Adipocyte (in vitro differentiated cells): ENCODE data around the gene TAX1BP1.

ENCODE experiments used
- DNase-seq: peaks from one replicate; pipeline ENCODE4 v3.0.0-alpha.2; 2015; ENCODE audit warnings: low read depth
- H3K27me3 ChIP-seq: replicated peaks from 2 replicates; pipeline ENCODE4 v1.7.0; 2013; ENCODE audit warnings: mild to moderate bottlenecking, low read length, moderate library complexity; ENCODE audit not compliant: control insufficient read depth, insufficient read depth
- H3K36me3 ChIP-seq: 2 replicates; pipeline ENCODE4 v1.7.0; 2013; ENCODE audit warnings: low read length, mild to moderate bottlenecking, moderate library complexity; ENCODE audit not compliant: control insufficient read depth, insufficient read depth, severe bottlenecking
- H3K4me1 ChIP-seq: 2 replicates; pipeline ENCODE4 v1.7.0; 2013; ENCODE audit warnings: mild to moderate bottlenecking, low read length, moderate library complexity; ENCODE audit not compliant: control insufficient read depth, insufficient read depth
- H3K4me3 ChIP-seq: 2 replicates; pipeline ENCODE4 v1.7.0; 2013; ENCODE audit warnings: mild to moderate bottlenecking, low read length, moderate library complexity
- H3K9ac ChIP-seq: 2 replicates; pipeline ENCODE4 v1.7.0; 2013; ENCODE audit warnings: mild to moderate bottlenecking, low read length, moderate library complexity
- H3K9me3 ChIP-seq: 2 replicates; pipeline ENCODE4 v1.7.0; 2013; ENCODE audit warnings: mild to moderate bottlenecking, low read length, moderate library complexity; ENCODE audit not compliant: control insufficient read depth

TAX1BP1 gene

DNA sequence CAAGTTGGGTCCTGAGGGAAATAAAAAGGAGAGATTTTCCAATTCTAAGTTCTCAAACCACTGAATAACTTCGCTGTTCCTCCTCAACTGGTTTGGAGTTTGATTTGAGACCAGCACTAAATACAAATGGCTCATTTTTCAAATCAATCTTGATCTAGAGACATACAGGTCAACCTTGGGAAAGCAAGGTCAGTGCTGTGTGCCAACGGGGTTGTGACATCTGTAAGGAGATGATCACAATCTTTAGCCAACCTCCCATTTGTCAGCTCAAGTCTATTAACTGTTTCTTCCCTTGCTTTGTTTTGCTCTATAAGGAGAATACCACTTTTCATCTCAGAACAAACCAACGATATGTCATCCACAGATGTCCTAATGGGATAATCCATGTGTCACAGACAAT, 131.1 kb downstream of the TAX1BP1 start:
- Histone ChIP-seq H3K9ac (no peak overlapping the region), H3K36me3 (no peaks in the 10 kb centered on the region), H3K27me3 (no peaks in the 10 kb centered on the region), H3K9me3 (peaks cover 6% of the 10 kb centered on the region), H3K4me1 (peaks cover 27% of the 10 kb centered on the region), H3K4me3 (no peak overlapping the region)
- no peak for DNase-seq

- Histone ChIP-seq H3K4me3 (no peak overlapping the region), H3K36me3 (no peaks in the 10 kb centered on the region)
These were observed 131.9 kb downstream of the TAX1BP1 start for GRCh38 chr7:27871866-27872265.

GRCh38 chr7:27872356-27873275, 132.7 kb downstream of the TAX1BP1 start:
- peaks cover 6% of the 10 kb centered on the region for H3K9me3 ChIP-seq
- H3K4me3 ChIP-seq: no peak overlapping the region
- H3K27me3 ChIP-seq: no peaks in the 10 kb centered on the region
- peaks cover 27% of the 10 kb centered on the region for H3K4me1 ChIP-seq
- DNase-seq: peak; percentile 16
- H3K36me3 ChIP-seq: no peaks in the 10 kb centered on the region
- no peak overlapping the region for H3K9ac ChIP-seq

More at GRCh38 chr7:27871866-27872265, 131.9 kb downstream of the TAX1BP1 start:
- Histone ChIP-seq H3K27me3 (no peaks in the 10 kb centered on the region), H3K4me1 (peaks cover 27% of the 10 kb centered on the region), H3K9me3 (peaks cover 6% of the 10 kb centered on the region), H3K9ac (no peak overlapping the region)
- no peak for DNase-seq

GRCh38 chr7:27873981-27874957, 134.3 kb downstream of the TAX1BP1 start:
- H3K4me1 ChIP-seq: peaks cover 27% of the 10 kb centered on the region
- peaks cover 6% of the 10 kb centered on the region for H3K9me3 ChIP-seq

GRCh38 chr7:27875061-27875460, 135.1 kb downstream of the TAX1BP1 start:
- DNase-seq: no peak
- Histone ChIP-seq H3K4me3 (no peak overlapping the region), H3K9ac (no peak overlapping the region), H3K27me3 (no peaks in the 10 kb centered on the region), H3K9me3 (peaks cover 6% of the 10 kb centered on the region), H3K36me3 (no peaks in the 10 kb centered on the region), H3K4me1 (peaks cover 27% of the 10 kb centered on the region)

More at GRCh38 chr7:27873981-27874957, 134.3 kb downstream of the TAX1BP1 start:
- peak; percentile 34 for DNase-seq
- Histone ChIP-seq H3K36me3 (no peaks in the 10 kb centered on the region), H3K27me3 (no peaks in the 10 kb centered on the region), H3K9ac (no peak overlapping the region), H3K4me3 (no peak overlapping the region)

- H3K4me1 ChIP-seq: peaks cover 27% of the 10 kb centered on the region
- no peaks in the 10 kb centered on the region for H3K36me3 ChIP-seq
- no peaks in the 10 kb centered on the region for H3K27me3 ChIP-seq
- peaks cover 6% of the 10 kb centered on the region for H3K9me3 ChIP-seq
- H3K4me3 ChIP-seq: no peak overlapping the region
- DNase-seq: no peak
- H3K9ac ChIP-seq: no peak overlapping the region
These were observed 135.9 kb downstream of the TAX1BP1 start for GRCh38 chr7:27875832-27876231.

DNA sequence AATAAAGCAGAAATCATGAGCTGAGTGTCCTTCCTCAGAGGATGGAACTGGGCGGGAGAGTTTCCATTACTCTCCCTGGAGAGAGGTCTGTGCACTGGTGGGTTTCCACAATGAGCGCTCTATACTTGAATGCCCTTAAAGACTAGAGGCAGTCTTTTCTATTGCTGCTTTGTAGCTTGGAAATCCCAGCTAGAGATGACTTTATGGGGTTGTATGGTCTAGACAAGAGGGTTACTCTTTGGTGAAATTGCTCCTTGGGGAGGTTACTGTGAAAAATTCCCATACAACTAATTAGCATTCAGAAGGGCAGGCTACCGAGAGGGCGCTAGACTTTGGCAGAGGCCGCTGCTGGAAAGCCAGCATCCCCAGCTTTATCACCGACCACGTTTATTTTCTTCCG, 136.8 kb downstream of the TAX1BP1 start:
- Histone ChIP-seq H3K4me3 (no peak overlapping the region), H3K9me3 (no peaks in the 10 kb centered on the region), H3K36me3 (no peaks in the 10 kb centered on the region), H3K27me3 (no peaks in the 10 kb centered on the region), H3K4me1 (peaks cover 27% of the 10 kb centered on the region), H3K9ac (no peak overlapping the region)
- no peak for DNase-seq
